Measurements from ENCODE around the gene ZNRF1.

The ZNRF1 gene

GRCh38 chr16:75079346-75079926 lies 80.6 kb downstream of the ZNRF1 start:
- no peak overlapping the region for H3K4me3 ChIP-seq (ENCODE audit: low read depth, low read length)
- in situ Hi-C loops (cut with HindIII; ENCODE audit: low sequenced_read_pairs), result no loop called here
- no peak for DNase-seq (ENCODE audit: low read depth)
- TF ChIP-seq CTCF (IDR thresholded peaks at IDR 0.05; ENCODE audit: low read depth, low read length, missing control alignments), result no peak

GRCh38 chr16:75080205-75081029 lies 81.6 kb downstream of the ZNRF1 start:
- DNase-seq (ENCODE audit: low read depth), result no peak
- in situ Hi-C loops (cut with HindIII; ENCODE audit: low sequenced_read_pairs), result no loop called here
- no peak overlapping the region for H3K4me3 ChIP-seq (ENCODE audit: low read depth, low read length)
- no peak for TF ChIP-seq CTCF (IDR thresholded peaks at IDR 0.05; ENCODE audit: low read depth, low read length, missing control alignments)

GRCh38 chr16:75081179-75081859 lies 82.5 kb downstream of the ZNRF1 start:
- DNase-seq (ENCODE audit: low read depth), result no peak
- no peak for TF ChIP-seq CTCF (IDR thresholded peaks at IDR 0.05; ENCODE audit: low read depth, low read length, missing control alignments)
- H3K4me3 ChIP-seq (ENCODE audit: low read depth, low read length), result no peak overlapping the region
- in situ Hi-C loops (cut with HindIII; ENCODE audit: low sequenced_read_pairs), result no loop called here

- no peak overlapping the region for H3K4me3 ChIP-seq (ENCODE audit: low read depth, low read length)
- DNase-seq (ENCODE audit: low read depth), result no peak
- in situ Hi-C loops (cut with HindIII; ENCODE audit: low sequenced_read_pairs), result no loop called here
- no peak for TF ChIP-seq CTCF (IDR thresholded peaks at IDR 0.05; ENCODE audit: low read depth, low read length, missing control alignments)
These were observed 85.0 kb downstream of the ZNRF1 start for GRCh38 chr16:75083813-75084212.

- H3K4me3 ChIP-seq (ENCODE audit: low read depth, low read length), result no peak overlapping the region
- in situ Hi-C loops (cut with HindIII; ENCODE audit: low sequenced_read_pairs), result no loop called here
- no peak for DNase-seq (ENCODE audit: low read depth)
- TF ChIP-seq CTCF (IDR thresholded peaks at IDR 0.05; ENCODE audit: low read depth, low read length, missing control alignments), result no peak
These were observed 86.7 kb downstream of the ZNRF1 start for GRCh38 chr16:75085556-75085955.

DNA sequence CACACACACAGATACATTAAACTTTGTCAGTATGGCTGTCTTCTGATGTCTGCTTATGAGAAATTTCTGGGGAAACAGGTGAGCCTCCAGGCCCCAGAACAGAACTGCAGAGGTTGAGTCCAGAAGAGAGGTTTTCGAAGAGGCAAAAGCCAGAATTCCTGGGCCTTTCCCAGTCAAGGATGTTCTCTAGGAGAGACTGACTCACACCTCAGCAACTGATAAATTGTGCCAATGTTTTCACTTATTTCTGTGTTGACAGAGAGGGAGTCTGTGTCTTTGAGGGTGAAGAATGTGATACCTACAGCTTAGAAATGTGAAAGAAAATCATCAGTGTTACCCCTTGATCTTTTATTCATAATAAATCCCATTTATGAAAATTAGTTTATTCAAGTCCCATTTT lies 87.5 kb downstream of the ZNRF1 start:
- TF ChIP-seq CTCF (IDR thresholded peaks at IDR 0.05; ENCODE audit: low read depth, low read length, missing control alignments), result no peak
- no peak overlapping the region for H3K4me3 ChIP-seq (ENCODE audit: low read depth, low read length)
- DNase-seq (ENCODE audit: low read depth), result no peak
- in situ Hi-C loops (cut with HindIII; ENCODE audit: low sequenced_read_pairs), result no loop called here
